ENCODE measurements around the gene CHCHD6. TPM values are rescaled to one million over a fixed set of nuclear protein-coding genes. Genes with fewer than 3 reads are reported as not detected.

Gene CHCHD6
- total and polyA plus RNA-seq, 2 of the 4 experiments (the other 2 are of a cell fraction): 18.8 to 28.9 TPM

DNA sequence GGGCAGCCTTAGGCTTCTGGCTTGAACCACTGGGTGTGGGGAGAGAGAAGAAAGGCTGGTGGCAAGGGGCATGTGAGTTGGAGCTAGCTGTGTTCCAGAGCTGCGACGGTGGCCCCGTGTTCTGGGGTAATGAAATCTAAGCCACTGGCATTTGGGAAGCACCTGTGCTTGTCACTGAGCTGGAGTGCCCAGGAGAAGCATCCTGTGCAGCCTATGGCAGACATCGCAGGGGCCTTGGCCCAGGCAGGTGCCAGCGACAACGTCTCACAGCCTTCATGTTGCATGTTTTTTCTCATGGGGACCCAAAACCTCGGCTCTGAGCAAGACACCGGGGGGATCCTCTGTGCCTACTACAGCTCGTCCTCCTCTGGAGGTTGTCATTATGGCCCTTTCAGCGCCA, 187.8 kb downstream of the CHCHD6 start:
- H2AFZ ChIP-seq (replicated peaks; ENCODE audit: low read length, poor library complexity): no peak overlapping the region
- H2BK15ac ChIP-seq (ENCODE audit: low read depth, low read length): no peak overlapping the region
- H4K8ac ChIP-seq (ENCODE audit: low read depth in 2 of 2, low read length in 2 of 2): no peak overlapping the region
- H2BK5ac ChIP-seq (ENCODE audit: low read depth, low read length, poor library complexity, severe bottlenecking): no peak overlapping the region
- no peak overlapping the region for H3K27ac ChIP-seq (ENCODE audit: insufficient read depth, low read length)
- 98% methylated on average over 6 of the region's 10 CpGs; no CpG with 5 or more reads in 1 of the 2 experiments for WGBS, 2 experiments (ENCODE audit: extremely low coverage in 2 of 2, insufficient read length in 1 of 2)
- no peaks in the 10 kb centered on the region for H3K36me3 ChIP-seq (ENCODE audit: control insufficient read depth, insufficient read depth, low read length)
- H2BK120ac ChIP-seq (ENCODE audit: low read depth, low read length): no peak overlapping the region
- no peak overlapping the region for H3K4me2 ChIP-seq (ENCODE audit: low read depth, low read length)
- H3K4ac ChIP-seq (ENCODE audit: low read depth, low read length): no peak overlapping the region
- H2AK9ac ChIP-seq (replicated peaks; ENCODE audit: low read depth, low read length, poor library complexity): no peak overlapping the region
- no peak overlapping the region for H3K14ac ChIP-seq (replicated peaks; ENCODE audit: low read depth, low read length)
- H3K56ac ChIP-seq (ENCODE audit: extremely low read depth, insufficient read depth, low read length): no peak overlapping the region
- ATAC-seq (ENCODE audit: low read depth): no peak
- peaks cover 6% of the 10 kb centered on the region; the same call in 1 of the 2 replicates for H3K9me1 ChIP-seq (ENCODE audit: insufficient read depth, low read length)
- intact Hi-C loops (cut with micrococcal nuclease): no loop called here
- H3K18ac ChIP-seq (ENCODE audit: low read depth, low read length): no peak overlapping the region
- H3K9ac ChIP-seq (ENCODE audit: low read depth, low read length): no peak overlapping the region
- no peak overlapping the region for H4K91ac ChIP-seq (ENCODE audit: insufficient read depth, low read depth, low read length)
- no peaks in the 10 kb centered on the region for H3K27me3 ChIP-seq (ENCODE audit: control insufficient read depth, insufficient read depth, low read length)
- H3K4me3 ChIP-seq (ENCODE audit: insufficient read depth, low read depth, low read length): no peak overlapping the region
- ChIA-PET POLR2A (ENCODE audit: unreplicated experiment) (no interaction called here), CTCF (no interaction called here)
- no peaks in the 10 kb centered on the region for H3K9me3 ChIP-seq (ENCODE audit: control insufficient read depth, insufficient read depth, low read length)
- H2BK20ac ChIP-seq (ENCODE audit: low read depth, low read length): no peak overlapping the region
- no TSS peak for BruUV-seq (replicated peaks)
- peaks cover 4% of the 10 kb centered on the region; the same call in 1 of the 2 replicates for H3K4me1 ChIP-seq (ENCODE audit: control insufficient read depth, insufficient read depth, low read length)
- no peaks in the 10 kb centered on the region for H3K79me1 ChIP-seq (ENCODE audit: low read depth in 1 of 2, low read length in 2 of 2)
- no peak overlapping the region for H2AK5ac ChIP-seq (ENCODE audit: low read depth, low read length)
- in situ Hi-C loops (cut with MboI; ENCODE audit: low sequenced_read_pairs): no loop called here
- dilution Hi-C loops (cut with HindIII; ENCODE audit: low sequenced_read_pairs, unreplicated experiment): no loop called here
- no peak for DNase-seq
- no peaks in the 10 kb centered on the region for H4K20me1 ChIP-seq (ENCODE audit: insufficient read depth, low read length)
- TF ChIP-seq FOS (IDR thresholded peaks at IDR 0.05; ENCODE audit: low read depth, low read length) (no peak), NFE2L2 (IDR thresholded peaks at IDR 0.05; ENCODE audit: low read depth, low read length) (no peak), CHD1 (IDR thresholded peaks at IDR 0.05; ENCODE audit: low read depth, low read length) (no peak), RFX5 (IDR thresholded peaks at IDR 0.05; ENCODE audit: low read depth, low read length) (no peak), MAZ (IDR thresholded peaks at IDR 0.05; ENCODE audit: borderline replicate concordance, low read depth, low read length) (no peak), RCOR1 (IDR thresholded peaks at IDR 0.05; ENCODE audit: insufficient replicate concordance, low read length) (no peak), POLR2A (IDR thresholded peaks at IDR 0.05; ENCODE audit: low read depth, low read length) (no peak), SMC3 (IDR thresholded peaks at IDR 0.05; ENCODE audit: low read depth, low read length) (no peak), CEBPB (IDR thresholded peaks at IDR 0.05; ENCODE audit: low read depth, low read length) (no peak), MXI1 (IDR thresholded peaks at IDR 0.05; ENCODE audit: borderline replicate concordance, low read depth, low read length) (no peak), RAD21 (IDR thresholded peaks at IDR 0.05; ENCODE audit: low read length) (no peak), MAFK (IDR thresholded peaks at IDR 0.05; ENCODE audit: low read depth, low read length) (no peak), BHLHE40 (IDR thresholded peaks at IDR 0.05; ENCODE audit: low read depth, low read length) (no peak)
- TF ChIP-seq, protein P1, sequence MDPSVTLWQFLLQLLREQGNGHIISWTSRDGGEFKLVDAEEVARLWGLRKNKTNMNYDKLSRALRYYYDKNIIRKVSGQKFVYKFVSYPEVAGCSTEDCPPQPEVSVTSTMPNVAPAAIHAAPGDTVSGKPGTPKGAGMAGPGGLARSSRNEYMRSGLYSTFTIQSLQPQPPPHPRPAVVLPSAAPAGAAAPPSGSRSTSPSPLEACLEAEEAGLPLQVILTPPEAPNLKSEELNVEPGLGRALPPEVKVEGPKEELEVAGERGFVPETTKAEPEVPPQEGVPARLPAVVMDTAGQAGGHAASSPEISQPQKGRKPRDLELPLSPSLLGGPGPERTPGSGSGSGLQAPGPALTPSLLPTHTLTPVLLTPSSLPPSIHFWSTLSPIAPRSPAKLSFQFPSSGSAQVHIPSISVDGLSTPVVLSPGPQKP (IDR thresholded peaks at IDR 0.05; ENCODE audit: borderline replicate concordance, low read depth, low read length): no peak
- TF ChIP-seq, protein P2, sequence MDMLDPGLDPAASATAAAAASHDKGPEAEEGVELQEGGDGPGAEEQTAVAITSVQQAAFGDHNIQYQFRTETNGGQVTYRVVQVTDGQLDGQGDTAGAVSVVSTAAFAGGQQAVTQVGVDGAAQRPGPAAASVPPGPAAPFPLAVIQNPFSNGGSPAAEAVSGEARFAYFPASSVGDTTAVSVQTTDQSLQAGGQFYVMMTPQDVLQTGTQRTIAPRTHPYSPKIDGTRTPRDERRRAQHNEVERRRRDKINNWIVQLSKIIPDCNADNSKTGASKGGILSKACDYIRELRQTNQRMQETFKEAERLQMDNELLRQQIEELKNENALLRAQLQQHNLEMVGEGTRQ (IDR thresholded peaks at IDR 0.05; ENCODE audit: low read depth, low read length): no peak
- TF ChIP-seq, protein P3, sequence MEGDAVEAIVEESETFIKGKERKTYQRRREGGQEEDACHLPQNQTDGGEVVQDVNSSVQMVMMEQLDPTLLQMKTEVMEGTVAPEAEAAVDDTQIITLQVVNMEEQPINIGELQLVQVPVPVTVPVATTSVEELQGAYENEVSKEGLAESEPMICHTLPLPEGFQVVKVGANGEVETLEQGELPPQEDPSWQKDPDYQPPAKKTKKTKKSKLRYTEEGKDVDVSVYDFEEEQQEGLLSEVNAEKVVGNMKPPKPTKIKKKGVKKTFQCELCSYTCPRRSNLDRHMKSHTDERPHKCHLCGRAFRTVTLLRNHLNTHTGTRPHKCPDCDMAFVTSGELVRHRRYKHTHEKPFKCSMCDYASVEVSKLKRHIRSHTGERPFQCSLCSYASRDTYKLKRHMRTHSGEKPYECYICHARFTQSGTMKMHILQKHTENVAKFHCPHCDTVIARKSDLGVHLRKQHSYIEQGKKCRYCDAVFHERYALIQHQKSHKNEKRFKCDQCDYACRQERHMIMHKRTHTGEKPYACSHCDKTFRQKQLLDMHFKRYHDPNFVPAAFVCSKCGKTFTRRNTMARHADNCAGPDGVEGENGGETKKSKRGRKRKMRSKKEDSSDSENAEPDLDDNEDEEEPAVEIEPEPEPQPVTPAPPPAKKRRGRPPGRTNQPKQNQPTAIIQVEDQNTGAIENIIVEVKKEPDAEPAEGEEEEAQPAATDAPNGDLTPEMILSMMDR (conservative IDR thresholded peaks at IDR 0.05; ENCODE audit: low read depth, low read length): no peak
- H3K23ac ChIP-seq (ENCODE audit: low read depth, low read length): no peak overlapping the region
- no peak overlapping the region for H4K5ac ChIP-seq (ENCODE audit: low read depth, low read length)

Measured in IMR-90 (cell line).